Natural killer cell (primary cell): ENCODE results near the gene S1PR1. TPM values are rescaled to one million over a fixed set of nuclear protein-coding genes. Genes with fewer than 3 reads are reported as not detected.
A peak's percentile ranks its signal among the peaks of the same experiment; 100 is the strongest.

Experiments used
- ATAC-seq, 3 donors: fragments of 150-1000 bp in 2 of 3; fragments of 200-7000 bp in 1 of 3; cut with Tn5 transposase; 1 replicate in 1 of 3; 2 replicates in 2 of 3; pipeline ENCODE4 v1.10.0; 2021; ENCODE audit warnings: mild to moderate bottlenecking in 2 of 3, moderate library complexity in 2 of 3
- DNase-seq, 2 donors: peaks; one replicate each; pipeline versions ENCODE4 v3.0.0 to v3.0.0-alpha.2; 2013 to 2021; ENCODE audit warnings: mixed read lengths in 1 of 2
- H3K27ac ChIP-seq: one replicate; pipeline ENCODE4 v1.5.1; 2013; ENCODE audit warnings: mild to moderate bottlenecking, low read length
- H3K27me3 ChIP-seq: one replicate; pipeline ENCODE4 v1.6.1; 2013; ENCODE audit warnings: low read length; ENCODE audit not compliant: control insufficient read depth, insufficient read depth
- H3K36me3 ChIP-seq: one replicate; pipeline ENCODE4 v1.6.1; 2013; ENCODE audit warnings: low read length; ENCODE audit not compliant: control insufficient read depth, insufficient read depth
- H3K4me1 ChIP-seq: one replicate; pipeline ENCODE4 v1.6.1; 2013; ENCODE audit warnings: low read length; ENCODE audit not compliant: control insufficient read depth, insufficient read depth
- H3K4me3 ChIP-seq: one replicate; pipeline ENCODE4 v1.5.1; 2013; ENCODE audit warnings: low read length
- H3K9me3 ChIP-seq: one replicate; pipeline ENCODE4 v1.6.1; 2013; ENCODE audit warnings: low read length; ENCODE audit not compliant: control insufficient read depth, insufficient read depth
- H3K27ac Mint-ChIP-seq, 2 donors: one replicate each; pipeline ENCODE4 v1.8.0; 2022; ENCODE audit warnings: mild to moderate bottlenecking in 2 of 2, mixed read lengths in 2 of 2, moderate library complexity in 1 of 2
- H3K27me3 Mint-ChIP-seq, 2 donors: one replicate each; pipeline ENCODE4 v1.8.0; 2022; ENCODE audit warnings: low read depth in 2 of 2, mixed read lengths in 2 of 2
- H3K36me3 Mint-ChIP-seq: one replicate; pipeline ENCODE4 v1.8.0; 2022; ENCODE audit warnings: mixed read lengths
- H3K4me1 Mint-ChIP-seq, 2 donors: one replicate each; pipeline ENCODE4 v1.8.0; 2022; ENCODE audit warnings: mixed read lengths in 2 of 2
- H3K4me3 Mint-ChIP-seq: one replicate; pipeline ENCODE4 v1.8.0; 2022; ENCODE audit warnings: mild to moderate bottlenecking, moderate library complexity, mixed read lengths
- H3K9me3 Mint-ChIP-seq, 2 donors: one replicate each; pipeline ENCODE4 v1.8.0; 2022; ENCODE audit warnings: mixed read lengths in 2 of 2
- WGBS: methylation state at CpG from one replicate; pipeline ENCODE4 v1.1.7; 2013; ENCODE audit warnings: missing lambda C conversion rate; ENCODE audit not compliant: insufficient coverage; 5-methylcytosine and 5-hydroxymethylcytosine counted together
- intact Hi-C: fragments of 100-400 bp; cut with micrococcal nuclease; formaldehyde crosslinking; loops from one replicate; pipeline ENCODE4 v1.14.2; 2022
- total RNA-seq, 4 donors: library from RNA; stranded (reverse); fragments of 120-200 nt in 1 of 4; gene quantifications; one replicate each; pipeline versions ENCODE4 v1.2.3 to v1.2.4, GENCODE V29; 2013 to 2022
- TF ChIP-seq, protein P1 (sequence below): fragments of 200-600 bp; IDR thresholded peaks from one replicate; pipeline ENCODE4 v1.8.0; 2022; ENCODE audit warnings: antibody characterized with exemption

The S1PR1 gene
- total RNA-seq, 3 donors from 2014 or later (not counting 1 experiment from before 2014, with no cell fraction given) = 33.5 to 114 (median 80.2) TPM

DNA sequence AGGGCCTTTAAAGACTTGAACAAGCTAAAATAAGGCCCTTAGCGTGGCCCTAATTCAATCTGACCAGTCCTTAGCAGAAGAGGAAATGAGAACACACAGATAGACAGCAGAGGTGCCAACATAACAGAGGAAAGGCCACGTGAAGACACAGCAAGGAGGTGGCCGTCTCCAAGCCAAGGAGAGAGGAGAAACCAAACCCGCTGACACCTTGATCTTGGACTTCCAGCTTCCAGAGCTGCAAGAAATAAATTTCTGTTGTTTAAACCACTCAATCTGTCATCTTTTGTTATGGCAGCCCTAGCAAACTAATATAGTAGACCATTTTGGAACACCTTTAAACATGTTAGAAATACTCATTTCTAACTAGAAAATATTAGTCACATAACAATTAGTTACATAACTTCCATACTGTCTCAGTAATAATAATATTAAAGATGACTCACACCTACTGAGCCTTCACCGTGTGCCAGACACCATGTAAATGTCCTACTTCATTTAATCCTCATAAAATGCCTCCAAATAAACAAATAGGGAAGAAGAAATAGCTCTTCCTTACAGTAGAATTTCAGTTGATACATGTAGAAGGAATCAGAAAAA lies 47.9 kb downstream of the S1PR1 start:
- Mint-ChIP-seq H3K4me1 (peaks cover 82% of the 10 kb centered on the region in 2 donors), H3K36me3 (no peaks in the 10 kb centered on the region), H3K27me3 (no peaks in the 10 kb centered on the region), H3K9me3 (peaks cover 0 to 2% of the 10 kb centered on the region in 2 donors), H3K4me3 (peak overlapping the region; percentile 82), H3K27ac (peak overlapping the region; percentile 96 to 98)
- 45% methylated on average over 5 of the region's 5 CpGs for WGBS
- Histone ChIP-seq H3K36me3 (no peaks in the 10 kb centered on the region), H3K27ac (peak overlapping the region; percentile 83), H3K4me3 (no peak overlapping the region), H3K27me3 (no peaks in the 10 kb centered on the region), H3K9me3 (no peaks in the 10 kb centered on the region), H3K4me1 (peaks cover 60% of the 10 kb centered on the region)
- TF ChIP-seq, protein P1, sequence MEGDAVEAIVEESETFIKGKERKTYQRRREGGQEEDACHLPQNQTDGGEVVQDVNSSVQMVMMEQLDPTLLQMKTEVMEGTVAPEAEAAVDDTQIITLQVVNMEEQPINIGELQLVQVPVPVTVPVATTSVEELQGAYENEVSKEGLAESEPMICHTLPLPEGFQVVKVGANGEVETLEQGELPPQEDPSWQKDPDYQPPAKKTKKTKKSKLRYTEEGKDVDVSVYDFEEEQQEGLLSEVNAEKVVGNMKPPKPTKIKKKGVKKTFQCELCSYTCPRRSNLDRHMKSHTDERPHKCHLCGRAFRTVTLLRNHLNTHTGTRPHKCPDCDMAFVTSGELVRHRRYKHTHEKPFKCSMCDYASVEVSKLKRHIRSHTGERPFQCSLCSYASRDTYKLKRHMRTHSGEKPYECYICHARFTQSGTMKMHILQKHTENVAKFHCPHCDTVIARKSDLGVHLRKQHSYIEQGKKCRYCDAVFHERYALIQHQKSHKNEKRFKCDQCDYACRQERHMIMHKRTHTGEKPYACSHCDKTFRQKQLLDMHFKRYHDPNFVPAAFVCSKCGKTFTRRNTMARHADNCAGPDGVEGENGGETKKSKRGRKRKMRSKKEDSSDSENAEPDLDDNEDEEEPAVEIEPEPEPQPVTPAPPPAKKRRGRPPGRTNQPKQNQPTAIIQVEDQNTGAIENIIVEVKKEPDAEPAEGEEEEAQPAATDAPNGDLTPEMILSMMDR = no peak
- DNase-seq = no peak
- intact Hi-C loops = loop anchor here (1.0 to 10.0 kb wide), 4 partner anchors 50 to 257 kb away; partner anchors contain the start of gene DPH5
- peak; percentile 34 to 44 (median 35) for ATAC-seq

DNA sequence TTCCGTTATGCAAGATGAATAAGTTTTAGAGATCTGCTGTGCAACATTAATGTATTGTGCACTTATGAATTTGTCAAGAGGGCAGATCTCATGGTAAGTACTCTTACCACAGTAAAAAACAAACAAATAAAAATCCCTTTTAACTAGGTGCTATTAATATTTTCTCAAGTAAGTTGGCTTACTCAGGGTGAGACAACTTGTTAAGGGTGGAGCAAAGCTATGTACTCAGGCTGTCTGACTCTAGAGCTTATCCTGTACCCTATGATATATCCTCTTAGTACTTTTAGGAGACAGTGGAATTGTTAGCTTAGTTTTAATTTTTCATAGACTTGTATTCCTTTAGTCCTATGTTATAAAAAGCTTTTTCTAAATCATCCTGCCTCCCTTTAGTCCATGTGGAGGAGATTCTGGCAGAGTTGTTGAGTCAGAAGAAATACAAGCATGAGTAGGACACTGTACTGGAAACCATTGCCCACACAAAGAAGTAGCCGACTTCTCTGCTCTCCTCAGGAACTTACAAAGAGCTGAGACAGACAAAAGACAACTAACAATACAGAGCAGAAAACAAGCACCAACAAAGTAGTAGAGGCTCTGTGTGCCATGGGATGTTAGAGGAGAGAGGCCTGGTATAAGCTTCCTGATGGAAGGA lies 49.2 kb downstream of the S1PR1 start:
- Mint-ChIP-seq H3K27ac (peak overlapping the region; percentile 96 to 98), H3K4me1 (peaks cover 76 to 77% of the 10 kb centered on the region in 2 donors), H3K27me3 (no peaks in the 10 kb centered on the region), H3K4me3 (peak overlapping the region; percentile 57), H3K9me3 (peaks cover 0 to 2% of the 10 kb centered on the region in 2 donors), H3K36me3 (no peaks in the 10 kb centered on the region)
- intact Hi-C loops = loop anchor here (5.0 to 10.0 kb wide), 2 partner anchors 49 to 259 kb away; partner anchors contain the start of gene DPH5
- no peak overlapping the region for H3K4me3 ChIP-seq
- no peaks in the 10 kb centered on the region for H3K9me3 ChIP-seq
- H3K27me3 ChIP-seq = no peaks in the 10 kb centered on the region
- ATAC-seq (peak; percentile 35 to 58 (median 44)), DNase-seq (no peak)
- H3K4me1 ChIP-seq = peaks cover 58% of the 10 kb centered on the region
- H3K27ac ChIP-seq = peak overlapping the region; percentile 35
- H3K36me3 ChIP-seq = no peaks in the 10 kb centered on the region
- 40% methylated on average over 1 of the region's 2 CpGs for WGBS
- TF ChIP-seq, protein P1 = no peak

DNA sequence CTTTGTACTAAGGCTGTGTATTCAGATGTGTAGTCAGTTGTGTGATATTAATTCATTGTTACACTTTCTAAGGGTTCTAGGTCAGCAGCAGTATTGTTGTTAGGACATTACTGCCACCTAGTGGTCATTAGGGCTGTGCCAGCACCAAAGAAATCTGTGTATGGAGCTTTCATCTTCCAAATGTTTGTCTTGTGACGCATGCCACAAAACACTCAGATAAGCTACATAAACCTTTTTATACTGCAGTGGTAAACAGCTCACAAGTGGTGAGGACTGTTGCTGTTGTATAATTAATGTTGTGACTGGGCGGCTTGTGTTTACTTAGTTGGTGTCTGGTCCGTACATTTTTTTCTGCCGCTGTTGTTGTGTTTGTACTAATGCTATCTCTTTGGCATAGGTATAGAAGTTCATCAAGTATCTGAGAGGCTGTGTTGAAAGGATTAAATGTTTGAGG lies 51.7 kb downstream of the S1PR1 start:
- Histone ChIP-seq H3K4me1 (peaks cover 58% of the 10 kb centered on the region), H3K27ac (no peak overlapping the region), H3K4me3 (no peak overlapping the region), H3K27me3 (no peaks in the 10 kb centered on the region), H3K9me3 (no peaks in the 10 kb centered on the region), H3K36me3 (no peaks in the 10 kb centered on the region)
- H3K4me3 Mint-ChIP-seq = no peak overlapping the region
- H3K36me3 Mint-ChIP-seq = no peaks in the 10 kb centered on the region
- ATAC-seq = peak; percentile 37 to 69 (median 61)
- WGBS = 88% methylated on average over 3 of the region's 4 CpGs
- TF ChIP-seq, protein P1 = peak; percentile 95
- no peaks in the 10 kb centered on the region for H3K27me3 Mint-ChIP-seq
- intact Hi-C loops = loop anchor here (1.0 to 10.0 kb wide), 4 partner anchors 46 to 367 kb away; partner anchors contain the start of gene DPH5
- H3K4me1 Mint-ChIP-seq = peaks cover 68% of the 10 kb centered on the region in 2 donors
- H3K27ac Mint-ChIP-seq = peak overlapping the region; percentile 41 to 48
- peak in 1 of 2 donors; percentile 91 for DNase-seq
- peaks cover 0 to 2% of the 10 kb centered on the region in 2 donors for H3K9me3 Mint-ChIP-seq
